PC-3 (cell line): ENCODE measurements around the gene FAM163B. TPM values are rescaled to one million over a fixed set of nuclear protein-coding genes. Genes with fewer than 3 reads are reported as not detected.

Experiments used
- ATAC-seq: fragments of 200-7000 bp; cut with Tn5 transposase; 2 replicates; pipeline ENCODE4 v1.9.1; 2020; ENCODE audit warnings: mild to moderate bottlenecking, moderate library complexity
- BruUV-seq: library from RNA; stranded (reverse); fragments of 400-500 nt; replicated peaks from 2 replicates; lab custom pipeline; 2021; lab: Mats Ljungman, UMichigan
- CTCF ChIA-PET: fragments of 300-600 bp; sonication (Branson Sonifier 250); formaldehyde crosslinking; loops from one replicate; lab custom pipeline; 2022; ENCODE audit warnings: antibody characterized with exemption; lab: Charles Lee
- POLR2A ChIA-PET: fragments of 300-600 bp; sonication (Branson Sonifier 250); formaldehyde crosslinking; loops from one replicate; lab custom pipeline; 2022; ENCODE audit warnings: antibody characterized with exemption; ENCODE audit not compliant: unreplicated experiment; lab: Charles Lee
- DNase-seq: peaks from one replicate; pipeline ENCODE4 v3.0.0-alpha.2; 2015
- H2AFZ ChIP-seq: fragments of 300-600 bp; sonication (generic); 2 replicates; pipeline ENCODE4 v1.6.0; 2016; ENCODE audit warnings: antibody characterized with exemption, low read length
- H3F3A ChIP-seq: fragments of 300-600 bp; sonication (generic); one replicate; pipeline ENCODE4 v1.6.0; 2017; ENCODE audit warnings: antibody characterized with exemption, low read length, control low read depth, mild to moderate bottlenecking; ENCODE audit not compliant: unreplicated experiment
- H3K27ac ChIP-seq: fragments of 300-600 bp; sonication (generic); 2 replicates; pipeline ENCODE4 v1.5.1; 2016; ENCODE audit warnings: mild to moderate bottlenecking, low read length
- H3K27me3 ChIP-seq: fragments of 300-600 bp; sonication (generic); 2 replicates; pipeline ENCODE4 v1.6.1; 2016; ENCODE audit warnings: low read length, mixed read lengths
- H3K36me3 ChIP-seq: fragments of 300-600 bp; sonication (generic); 2 replicates; pipeline ENCODE4 v1.6.1; 2016; ENCODE audit warnings: low read depth, mixed run types, low read length, mixed read lengths
- H3K4me1 ChIP-seq: fragments of 300-600 bp; sonication (generic); 2 replicates; pipeline ENCODE4 v1.5.1; 2016; ENCODE audit warnings: low read length; ENCODE audit not compliant: insufficient read depth
- H3K4me2 ChIP-seq: fragments of 300-600 bp; sonication (generic); 2 replicates; pipeline ENCODE4 v1.6.0; 2016; ENCODE audit warnings: low read length
- H3K4me3 ChIP-seq: fragments of 300-600 bp; sonication (generic); 2 replicates; pipeline ENCODE4 v1.5.1; 2016; ENCODE audit warnings: mild to moderate bottlenecking, low read length, mixed read lengths
- H3K79me2 ChIP-seq: fragments of 300-600 bp; sonication (generic); 2 replicates; pipeline ENCODE4 v1.6.1; 2017; ENCODE audit warnings: low read length, mixed read lengths
- H3K9ac ChIP-seq: fragments of 300-600 bp; sonication (generic); 2 replicates; pipeline ENCODE4 v1.6.0; 2016; ENCODE audit warnings: mild to moderate bottlenecking, low read length
- H3K9me2 ChIP-seq: fragments of 300-600 bp; sonication (generic); replicated peaks from 2 replicates; pipeline ENCODE4 v1.6.1; 2016; ENCODE audit warnings: mixed run types, low read length, mixed read lengths
- H3K9me3 ChIP-seq: fragments of 300-600 bp; sonication (generic); 2 replicates; pipeline ENCODE4 v1.6.1; 2016; ENCODE audit warnings: low read length, mixed read lengths
- H4K20me1 ChIP-seq: fragments of 300-600 bp; sonication (generic); 2 replicates; pipeline ENCODE4 v1.6.1; 2016; ENCODE audit warnings: low read length, mixed read lengths
- CTCF ChIP-seq: fragments of 300-600 bp; sonication (generic); conservative IDR thresholded peaks from 2 replicates; pipeline ENCODE4 v1.5.1; 2017; ENCODE audit warnings: antibody characterized with exemption, low read depth, mild to moderate bottlenecking, low read length
- EZH2 ChIP-seq: fragments of 300-600 bp; sonication (generic); IDR thresholded peaks from one replicate; pipeline ENCODE4 v1.6.1; 2017; ENCODE audit warnings: antibody characterized with exemption, mild to moderate bottlenecking, low read length; ENCODE audit not compliant: unreplicated experiment
- EZH2phosphoT487 ChIP-seq: fragments of 300-600 bp; sonication (generic); IDR thresholded peaks from 2 replicates; pipeline ENCODE4 v1.6.1; 2018; ENCODE audit warnings: mild to moderate bottlenecking, antibody characterized with exemption, low read length, borderline replicate concordance
- intact Hi-C: fragments of 100-400 bp; cut with micrococcal nuclease; formaldehyde crosslinking; loops from 2 replicates; pipeline ENCODE4 v1.9.0; 2023
- total RNA-seq: library from RNA; depleted of rRNA; stranded (reverse); fragments of >200 nt; gene quantifications from 2 replicates; pipeline ENCODE4 v1.2.3, GENCODE V29; 2014

FAM163B gene
- total RNA-seq, 1 experiment from 2014 or later = not detected

GRCh38 chr9:133529457-133529856 is 79.7 kb downstream of the FAM163B start:
- no TSS peak for BruUV-seq
- Histone ChIP-seq H3K27ac (no peak overlapping the region), H3K79me2 (no peaks in the 10 kb centered on the region), H3F3A (no peaks in the 10 kb centered on the region), H3K27me3 (peaks cover 11% of the 10 kb centered on the region; the same call in 1 of the 2 replicates), H4K20me1 (no peaks in the 10 kb centered on the region), H3K4me3 (no peak overlapping the region), H3K4me1 (no peaks in the 10 kb centered on the region), H3K36me3 (no peaks in the 10 kb centered on the region), H3K9me2 (no peaks in the 10 kb centered on the region), H3K9ac (no peak overlapping the region), H2AFZ (no peak overlapping the region), H3K9me3 (no peaks in the 10 kb centered on the region), H3K4me2 (no peak overlapping the region)
- ChIA-PET POLR2A (no interaction called here), CTCF (no interaction called here)
- intact Hi-C loops = no loop called here
- ATAC-seq (no peak), DNase-seq (no peak)
- TF ChIP-seq CTCF (no peak), EZH2 (no peak), EZH2phosphoT487 (no peak)

- ChIA-PET CTCF (no interaction called here), POLR2A (no interaction called here)
- H3K4me2 ChIP-seq = no peak overlapping the region
- H3K36me3 ChIP-seq = no peaks in the 10 kb centered on the region
- no peaks in the 10 kb centered on the region for H4K20me1 ChIP-seq
- no peak overlapping the region for H3K4me3 ChIP-seq
- no peak overlapping the region for H3K9ac ChIP-seq
- BruUV-seq = no TSS peak
- ATAC-seq = no peak
- no peak overlapping the region for H3K27ac ChIP-seq
- intact Hi-C loops = no loop called here
- no peak overlapping the region for H2AFZ ChIP-seq
- no peaks in the 10 kb centered on the region for H3K4me1 ChIP-seq
- no peaks in the 10 kb centered on the region for H3K9me2 ChIP-seq
- H3K79me2 ChIP-seq = no peaks in the 10 kb centered on the region
- DNase-seq = no peak
- H3K9me3 ChIP-seq = no peaks in the 10 kb centered on the region
- H3K27me3 ChIP-seq = peaks cover 5% of the 10 kb centered on the region; the same call in 1 of the 2 replicates
- no peaks in the 10 kb centered on the region for H3F3A ChIP-seq
- no peak for TF ChIP-seq EZH2phosphoT487
Measured at GRCh38 chr9:133528876-133529241, 80.3 kb downstream of the FAM163B start.

- H3K27me3 ChIP-seq = 0 out of 2 replicates have a peak, but pooled peaks cover under 1% of the 10 kb centered on the region
- H3K4me1 ChIP-seq = no peaks in the 10 kb centered on the region
- H4K20me1 ChIP-seq = no peaks in the 10 kb centered on the region
- H3K4me2 ChIP-seq = no peak overlapping the region
- H3K4me3 ChIP-seq = no peak overlapping the region
- no peak for TF ChIP-seq CTCF
- TF ChIP-seq EZH2phosphoT487 = no peak
- TF ChIP-seq EZH2 = no peak
- intact Hi-C loops = no loop called here
- no peak overlapping the region for H3K9ac ChIP-seq
- no peaks in the 10 kb centered on the region for H3F3A ChIP-seq
- H3K9me3 ChIP-seq = no peaks in the 10 kb centered on the region
- no peak for DNase-seq
- H2AFZ ChIP-seq = no peak overlapping the region
- no peaks in the 10 kb centered on the region for H3K79me2 ChIP-seq
- ATAC-seq = no peak
- H3K36me3 ChIP-seq = no peaks in the 10 kb centered on the region
- ChIA-PET CTCF (no interaction called here), POLR2A (no interaction called here)
- no TSS peak for BruUV-seq
- H3K9me2 ChIP-seq = no peaks in the 10 kb centered on the region
- no peak overlapping the region for H3K27ac ChIP-seq
Measured at GRCh38 chr9:133528001-133528875, 81.0 kb downstream of the FAM163B start.
